Measurements from ENCODE around the gene OOSP4A. TPM values are rescaled to one million over a fixed set of nuclear protein-coding genes. Genes with fewer than 3 reads are reported as not detected.
"Not testable (repeated sequence)": the region's sequence is repeated elsewhere in the genome, so short reads cannot be mapped to it uniquely, and the experiment has no call there.

The OOSP4A gene
- total RNA-seq, 2 donors from 2014 or later = not detected

DNA sequence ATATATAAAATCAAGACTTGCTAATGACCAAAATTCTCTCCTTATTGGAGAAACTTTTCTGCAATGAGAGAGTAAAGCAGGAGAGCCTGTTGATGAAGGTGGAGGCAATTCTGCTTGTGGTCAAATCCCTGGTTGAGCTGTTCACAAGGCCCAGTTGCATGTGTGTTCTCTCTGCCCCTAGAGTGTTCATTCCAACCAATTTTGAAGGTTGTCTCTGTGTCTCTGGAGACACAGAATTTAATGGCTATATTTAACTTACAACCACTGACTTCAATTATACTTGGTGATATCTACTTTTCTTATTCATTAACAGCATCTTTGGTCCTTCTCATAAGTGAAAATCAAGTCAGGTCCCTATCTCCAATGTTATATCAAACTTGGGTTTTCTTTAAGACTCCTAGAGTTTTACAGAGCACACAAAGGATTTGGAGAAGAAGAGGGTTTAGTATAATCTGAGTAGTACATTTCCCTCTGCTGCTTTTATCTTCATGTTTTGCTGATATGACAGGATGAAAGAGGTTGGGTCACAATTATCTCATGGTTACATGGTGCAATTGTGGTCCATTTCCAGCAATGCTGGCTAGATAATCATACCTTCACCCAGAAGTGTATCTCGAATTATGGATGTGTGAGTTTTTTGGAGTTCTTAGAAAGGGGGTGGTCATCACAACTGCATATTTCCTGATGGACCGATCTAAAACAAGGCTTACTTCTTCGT, 4.0 kb downstream of the OOSP4A start:
- intact Hi-C loops (cut with DNase I) = no loop called here
- no peak for DNase-seq
- ATAC-seq = no peak

DNA sequence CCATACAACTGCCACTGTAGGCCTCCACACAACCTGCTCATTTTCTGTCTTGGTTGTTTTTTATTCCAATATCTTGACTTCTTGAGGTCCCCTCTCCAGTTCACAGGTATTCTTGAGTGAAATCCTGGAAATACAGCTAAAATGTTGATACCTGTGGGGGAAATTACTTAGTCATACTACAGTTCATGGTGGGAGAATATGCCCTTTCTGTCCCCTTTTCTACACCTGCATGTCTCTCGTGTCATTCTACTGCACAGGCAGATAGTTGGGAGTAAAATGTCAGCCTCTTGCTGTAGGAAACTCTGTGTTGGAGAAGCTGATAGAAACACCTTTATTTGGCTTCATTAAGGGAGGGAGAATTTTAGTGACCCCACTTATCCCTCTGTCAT, 4.6 kb downstream of the OOSP4A start:
- intact Hi-C loops (cut with DNase I) = no loop called here
- ATAC-seq = no peak
- DNase-seq = no peak

DNA sequence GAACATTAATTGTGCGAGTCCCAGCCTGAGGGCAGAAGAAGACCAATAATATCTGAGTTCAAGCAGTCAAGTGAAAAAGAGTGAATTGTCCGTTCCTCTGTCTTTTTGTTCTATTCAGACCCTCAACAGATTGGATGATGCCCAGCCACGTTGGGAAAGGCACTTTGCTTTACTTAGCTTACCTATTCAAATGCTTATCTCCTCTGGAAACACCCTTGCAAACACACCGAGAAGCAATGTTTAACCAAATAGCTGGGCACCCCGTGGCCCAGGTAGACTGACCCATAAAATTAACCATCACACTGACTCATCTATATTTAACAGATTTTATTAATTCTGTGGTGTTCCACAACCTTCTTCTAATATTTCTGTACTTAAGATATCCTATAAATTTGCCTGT, 9.3 kb downstream of the OOSP4A start:
- DNase-seq = no peak
- intact Hi-C loops (cut with DNase I) = no loop called here
- ATAC-seq = no peak

DNA sequence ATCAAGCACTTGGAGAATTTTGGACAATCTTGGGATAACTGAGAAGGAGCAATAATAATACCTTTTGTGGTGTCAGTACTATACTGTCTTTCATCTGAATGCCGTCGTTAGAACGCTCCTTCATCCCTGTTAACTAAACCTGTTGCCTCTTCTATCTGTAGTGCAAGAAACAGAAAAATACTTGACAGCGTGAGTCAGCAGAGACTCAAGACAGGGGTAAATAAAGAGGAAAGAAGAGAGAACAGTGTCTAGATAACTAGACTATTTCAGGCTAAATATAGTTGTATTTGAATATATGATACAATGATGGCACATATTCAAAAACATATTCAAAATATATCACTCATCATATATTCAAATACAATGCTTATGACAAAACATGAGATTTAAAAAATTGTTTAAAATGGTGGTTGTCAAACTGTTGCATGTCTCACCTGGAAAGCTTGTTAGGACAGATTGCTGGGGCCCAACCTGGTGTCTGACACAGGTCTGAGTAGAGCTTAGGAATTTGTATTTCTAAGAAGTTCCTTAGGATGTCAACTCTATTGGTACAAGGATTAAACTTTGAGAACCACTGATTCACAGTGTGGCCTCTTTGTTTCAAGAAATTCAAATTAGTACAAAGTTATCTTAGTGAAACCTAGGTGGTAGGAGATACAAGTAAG, 17.4 kb downstream of the OOSP4A start:
- intact Hi-C loops (cut with DNase I) = no loop called here
- ATAC-seq (no peak), DNase-seq (no peak)

DNA sequence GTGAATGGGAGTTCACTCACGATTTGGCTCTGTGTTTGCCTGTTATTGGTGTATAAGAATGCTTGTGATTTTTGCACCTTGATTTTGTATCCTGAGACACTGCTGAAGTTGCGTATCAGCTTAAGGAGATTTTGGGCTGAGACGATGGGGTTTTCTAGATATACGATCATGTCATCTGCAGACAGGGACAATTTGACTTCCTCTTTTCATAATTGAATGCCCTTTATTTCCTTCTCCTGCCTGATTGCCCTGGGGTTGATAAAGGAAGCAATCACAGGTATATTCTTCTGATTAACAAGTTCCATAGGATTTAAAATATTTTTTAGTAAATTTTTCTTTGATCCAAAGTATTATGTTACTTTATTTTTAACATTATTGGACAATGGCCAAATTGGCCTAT, 18.2 kb downstream of the OOSP4A start:
- intact Hi-C loops (cut with DNase I); DNase-seq; ATAC-seq: not testable (repeated sequence)

DNA sequence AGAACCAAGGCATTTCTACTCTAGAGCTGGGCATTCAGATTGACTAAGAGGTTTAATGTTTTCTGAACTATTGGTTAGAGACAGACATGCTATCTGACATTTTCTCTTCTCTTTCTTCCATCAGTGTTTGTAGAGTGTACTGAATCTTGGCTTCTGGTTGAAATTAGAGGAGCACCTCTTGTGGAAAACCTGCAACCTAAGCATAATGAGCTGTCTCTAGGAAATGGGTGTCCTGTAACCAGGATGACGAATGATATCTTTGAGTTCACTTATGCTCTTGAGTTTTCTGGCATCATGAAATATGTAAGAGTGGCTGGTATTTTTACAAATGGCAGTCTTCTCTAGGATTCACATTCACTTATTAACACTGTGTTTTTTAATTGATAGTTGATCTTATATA, 19.4 kb downstream of the OOSP4A start:
- ATAC-seq (no peak), DNase-seq (no peak)
- intact Hi-C loops (cut with DNase I) = no loop called here

DNA sequence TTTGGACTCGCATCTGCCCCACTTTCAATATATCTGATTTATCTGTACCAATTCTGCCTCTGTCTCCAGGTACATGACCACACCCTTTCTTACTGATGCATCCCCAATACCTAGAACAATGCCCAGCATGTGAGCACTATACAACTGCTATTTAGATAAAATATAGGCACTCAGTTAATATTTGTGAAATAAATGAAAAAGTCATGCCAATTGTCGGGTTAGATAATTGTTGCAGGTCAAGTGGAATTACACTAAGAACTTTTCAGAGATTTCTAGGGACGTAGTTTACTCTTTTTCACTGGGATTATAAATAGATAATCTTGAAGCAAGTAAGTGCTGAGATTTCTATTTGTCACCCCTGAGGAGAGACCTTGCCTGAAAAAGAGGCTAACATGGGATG, 20.5 kb downstream of the OOSP4A start:
- no peak for DNase-seq
- intact Hi-C loops (cut with DNase I) = no loop called here
- ATAC-seq = no peak

DNA sequence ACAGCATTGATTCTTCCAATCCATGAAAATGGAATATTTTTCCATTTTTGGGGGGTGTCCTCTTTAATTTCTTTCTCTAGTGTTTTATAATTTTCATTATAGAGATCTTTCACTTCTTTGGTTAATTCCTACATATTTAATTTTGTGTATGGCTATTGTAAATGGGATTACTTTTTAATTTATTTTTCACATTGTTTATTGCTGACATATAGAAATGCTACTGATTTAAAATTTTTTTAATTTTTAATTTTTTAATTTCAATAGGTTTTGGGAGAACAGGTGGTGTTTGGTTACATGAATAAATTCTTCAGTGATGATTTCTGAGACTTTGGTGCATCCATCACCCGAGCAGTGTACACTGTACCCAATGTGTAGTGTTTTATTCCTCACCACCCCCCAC, 26.6 kb downstream of the OOSP4A start:
- ATAC-seq = no peak
- intact Hi-C loops (cut with DNase I) = no loop called here
- DNase-seq = no peak

DNA sequence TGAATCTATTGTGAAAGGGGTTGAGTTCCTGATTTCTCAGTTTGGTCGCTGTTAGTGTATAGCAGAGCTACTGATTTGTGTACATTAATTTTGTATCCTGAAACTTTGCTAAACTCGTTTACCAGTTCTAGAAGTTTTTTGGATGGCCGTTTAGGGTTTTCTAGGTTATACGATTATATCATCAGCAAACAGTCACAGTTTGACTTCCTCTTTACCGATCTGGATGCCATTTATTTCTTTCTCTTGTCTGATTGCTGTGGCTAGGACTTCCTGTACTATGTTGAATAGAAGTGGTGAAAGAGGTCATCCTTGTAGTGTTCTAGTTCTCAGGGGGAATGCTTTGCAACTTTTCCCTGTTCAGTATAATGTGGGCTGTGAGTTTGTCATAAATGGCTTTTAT, 28.6 kb downstream of the OOSP4A start:
- DNase-seq = no peak
- intact Hi-C loops (cut with DNase I) = no loop called here
- ATAC-seq = no peak

DNA sequence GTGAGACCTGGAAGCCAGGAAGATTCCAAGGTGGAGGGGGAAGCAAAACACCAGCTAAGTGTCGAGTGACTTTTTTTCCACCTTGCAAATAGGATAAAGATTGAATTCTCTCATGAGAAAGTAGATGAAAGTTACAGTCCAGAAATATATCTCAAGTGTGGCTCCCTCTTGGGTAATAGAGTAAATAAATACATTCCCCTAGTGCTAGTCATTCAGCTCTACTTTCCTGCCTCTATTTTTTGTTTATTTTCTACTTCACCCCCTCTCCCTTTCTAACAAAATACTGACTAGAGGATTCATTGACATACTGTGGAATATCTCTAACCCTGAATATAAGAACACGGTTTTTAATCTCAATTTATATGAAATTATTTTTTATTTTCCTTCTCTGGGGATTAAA, 34.0 kb downstream of the OOSP4A start:
- DNase-seq (no peak), ATAC-seq (no peak)
- intact Hi-C loops (cut with DNase I) = no loop called here

DNA sequence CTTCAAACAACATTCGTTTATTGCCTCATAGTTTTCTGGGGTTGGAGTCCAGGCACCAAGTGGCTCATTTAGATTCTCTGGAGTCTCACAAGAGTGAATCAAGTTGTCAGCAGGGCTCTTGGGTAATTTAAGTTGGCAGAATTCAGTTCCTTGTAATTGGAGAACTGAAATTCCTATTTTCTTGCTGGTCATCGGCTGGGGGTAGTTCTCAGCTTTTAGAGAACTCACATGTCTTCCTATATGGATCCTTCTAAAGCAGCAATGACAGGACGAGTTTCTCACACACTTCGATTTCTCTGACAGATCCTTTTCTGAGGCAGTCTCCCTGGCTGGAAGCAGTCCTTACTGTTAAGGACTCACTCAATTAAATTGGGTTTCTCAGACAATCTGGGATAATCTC, 35.9 kb downstream of the OOSP4A start:
- ATAC-seq = no peak
- intact Hi-C loops (cut with DNase I) = no loop called here
- DNase-seq = no peak

DNA sequence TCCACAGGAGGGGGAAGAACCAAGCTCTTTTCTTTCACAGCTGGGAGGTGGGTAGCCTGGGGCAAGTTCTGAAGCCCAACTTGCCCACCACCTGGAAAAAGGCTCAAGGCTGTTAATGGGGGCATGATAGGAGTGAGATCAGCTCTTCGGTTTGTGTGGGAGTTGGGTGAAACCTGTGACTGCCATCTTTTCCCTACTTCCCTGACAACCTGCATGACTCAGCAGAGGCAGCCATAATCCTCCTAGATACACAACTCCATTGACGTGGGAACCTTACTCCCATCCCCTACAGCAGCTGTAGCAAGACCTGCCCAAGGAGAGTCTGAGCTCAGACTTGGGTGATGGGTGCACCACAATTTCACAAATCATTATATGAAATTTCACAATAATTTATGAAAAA, 39.9 kb downstream of the OOSP4A start:
- ATAC-seq = no peak
- DNase-seq = no peak
- intact Hi-C loops (cut with DNase I) = no loop called here

DNA sequence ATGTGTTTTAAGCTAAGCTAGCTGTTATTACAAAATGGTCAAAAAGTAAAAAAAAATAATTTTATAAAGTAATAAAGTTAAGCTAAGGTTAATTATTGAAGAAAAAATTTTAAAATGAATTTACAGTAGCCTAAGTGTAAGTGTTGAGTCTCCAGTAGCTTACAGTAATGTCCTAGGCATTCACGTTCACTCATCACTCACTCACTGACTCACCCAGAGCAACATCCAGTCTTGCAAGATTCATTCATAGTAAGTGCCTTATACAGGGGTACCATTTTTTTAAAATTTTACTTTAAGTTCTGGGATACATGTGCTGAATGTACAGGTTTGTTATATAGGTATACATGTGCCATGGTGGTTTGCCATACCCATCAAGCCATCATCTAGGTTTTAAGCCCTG, 41.5 kb downstream of the OOSP4A start:
- intact Hi-C loops (cut with DNase I) = no loop called here
- DNase-seq (no peak), ATAC-seq (no peak)

DNA sequence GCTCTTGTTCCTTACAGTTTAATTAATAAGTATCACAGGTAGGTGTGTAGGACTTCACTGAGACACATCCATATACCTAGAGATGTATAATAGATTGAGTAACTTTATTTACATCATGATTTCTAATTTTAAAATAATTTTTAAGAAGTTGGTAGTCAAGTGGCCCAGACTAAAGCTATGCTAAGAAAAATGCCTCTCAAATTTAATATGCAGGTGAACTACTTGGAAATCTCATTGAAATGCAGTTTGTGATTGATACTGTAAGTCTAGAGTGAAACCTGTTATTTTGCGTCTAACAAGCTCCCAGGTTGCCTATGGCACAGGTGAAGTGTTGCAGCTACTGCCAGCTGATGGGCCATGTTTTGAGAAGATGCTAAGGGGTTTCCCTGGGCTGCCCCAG, 53.0 kb downstream of the OOSP4A start, which contains the start of gene OOSP4B:
OOSP4B (plus strand) TSS at position 301 of the 400 bp plus-strand sequence.
- ATAC-seq (no peak), DNase-seq (no peak)
- intact Hi-C loops (cut with DNase I) = no loop called here

DNA sequence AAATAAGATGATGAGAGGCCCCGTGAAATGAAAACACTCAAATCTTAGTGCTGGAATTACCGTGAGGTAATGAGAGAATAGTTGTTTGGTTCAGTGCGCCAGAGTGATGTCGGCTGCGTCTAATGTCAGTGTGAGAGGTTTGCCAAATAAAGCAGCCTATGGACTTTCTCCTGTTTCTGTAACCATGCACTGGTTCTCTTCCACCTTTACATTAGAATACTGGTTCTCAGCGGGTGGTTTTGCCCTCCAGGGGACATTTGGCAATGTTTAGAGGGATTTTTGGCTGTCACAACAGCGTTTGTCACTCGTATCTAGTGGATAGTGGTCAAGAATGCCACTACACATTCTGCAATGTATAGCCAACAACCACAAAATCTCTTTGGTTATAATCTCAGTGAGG, 54.2 kb downstream of the OOSP4A start:
- ATAC-seq = no peak
- intact Hi-C loops (cut with DNase I) = no loop called here

More for the DNA sequence above, 54.2 kb downstream of the OOSP4A start:
- DNase-seq = no peak

Other genes starting within 250 kb of the OOSP4A start
- gene STX3, start 208.7 kb upstream of the OOSP4A start, total RNA-seq = 10 to 100 TPM; 10.6 to 14.1 TPM
- 10 to 100 TPM; 61.2 to 70.4 TPM for gene MRPL16, start 153.3 kb upstream of the OOSP4A start, total RNA-seq
- not detected for gene CBLIF, start 118.5 kb upstream of the OOSP4A start, total RNA-seq
- not detected for gene TCN1, start 97.5 kb upstream of the OOSP4A start, total RNA-seq
- gene OOSP3, start 85.3 kb upstream of the OOSP4A start, total RNA-seq = not detected
- gene OOSP1, start 25.6 kb upstream of the OOSP4A start, total RNA-seq = not detected
- not detected for gene OOSP4B, start 53.1 kb downstream of the OOSP4A start, total RNA-seq
- gene OOSP2, start 76.4 kb downstream of the OOSP4A start, total RNA-seq = not detected
- not detected for gene MS4A3, start 92.6 kb downstream of the OOSP4A start, total RNA-seq
- gene MS4A2, start 124.6 kb downstream of the OOSP4A start, total RNA-seq = 1 to 10 TPM in 1 of 2 donors, under 1 TPM in 1; 0.26 to 1.7 TPM
- gene MS4A6A, start 219.1 kb downstream of the OOSP4A start, total RNA-seq = 100 to 1,000 TPM in 1 of 2 donors, 10 to 100 TPM in 1; 62.5 to 155 TPM